GM12878 (cell line): ENCODE data around the gene P3H3. TPM values are rescaled to one million over a fixed set of nuclear protein-coding genes. Genes with fewer than 3 reads are reported as not detected.

Experiments used
- ATAC-seq: fragments of 200-7000 bp; cut with Tn5 transposase; 3 replicates; pipeline ENCODE4 v1.9.1; 2020; ENCODE audit warnings: mild to moderate bottlenecking, moderate library complexity
- BruUV-seq: library from RNA; stranded (reverse); fragments of 400-500 nt; replicated peaks from 2 replicates; lab custom pipeline; 2021; lab: Mats Ljungman, UMichigan
- CTCF ChIA-PET: fragments of 300-600 bp; sonication (Branson Sonifier 250); formaldehyde crosslinking; extraction: SDS; loops from one replicate; lab custom pipeline; 2021; ENCODE audit warnings: inconsistent platforms; lab: Yijun Ruan, JAX
- POLR2A ChIA-PET: fragments of 350-600 bp; formaldehyde crosslinking; extraction: SDS; loops from one replicate; lab custom pipeline; 2021; ENCODE audit warnings: inconsistent platforms; lab: Charles Lee
- RAD21 ChIA-PET: fragments of 300-600 bp; sonication (Branson Sonifier 250); formaldehyde crosslinking; loops from one replicate; lab custom pipeline; 2023; ENCODE audit warnings: antibody characterized with exemption; ENCODE audit not compliant: unreplicated experiment; lab: Charles Lee
- SMC1A ChIA-PET: fragments of 300-600 bp; sonication (Branson Sonifier 250); formaldehyde crosslinking; loops from one replicate; lab custom pipeline; 2023; ENCODE audit not compliant: unreplicated experiment, uncharacterized antibody; lab: Charles Lee
- DNase-seq: peaks from one replicate; pipeline ENCODE4 v3.0.0-alpha.2; 2011; ENCODE audit warnings: low read depth, low spot score
- FAIRE-seq: peaks from 3 replicates; lab custom pipeline; 2011; peaks lifted over from hg19 to GRCh38; lab: Jason Lieb, UNC
- H2AFZ ChIP-seq: 2 replicates; pipeline ENCODE4 v1.6.0; 2011; ENCODE audit warnings: low read depth, low read length, control low read depth; ENCODE audit not compliant: control insufficient read depth
- H3K27ac ChIP-seq: 2 replicates; pipeline ENCODE4 v1.5.1; 2011; ENCODE audit warnings: control low read depth; ENCODE audit not compliant: control insufficient read depth, insufficient read depth
- H3K27me3 ChIP-seq, 2 experiments: replicated peaks in 1 of 2; 2 replicates each; pipeline versions ENCODE4 v1.6.0 to v1.6.1; 2011; ENCODE audit warnings: low read length in 1 of 2; ENCODE audit not compliant: control insufficient read depth in 2 of 2, insufficient read depth in 2 of 2
- H3K36me3 ChIP-seq, 2 experiments: 2 replicates each; pipeline ENCODE4 v1.5.1; 2011; ENCODE audit warnings: low read length in 1 of 2; ENCODE audit not compliant: control insufficient read depth in 2 of 2, insufficient read depth in 2 of 2
- H3K4me1 ChIP-seq: 2 replicates; pipeline ENCODE4 v1.6.1; 2011; ENCODE audit warnings: mild to moderate bottlenecking, low read length, moderate library complexity, mixed read lengths; ENCODE audit not compliant: control insufficient read depth, insufficient read depth
- H3K4me2 ChIP-seq: 2 replicates; pipeline ENCODE4 v1.6.0; 2011; ENCODE audit warnings: control low read depth; ENCODE audit not compliant: control insufficient read depth, insufficient read depth
- H3K4me3 ChIP-seq: fragments of 200-600 bp; sonication (generic); 2 replicates; pipeline ENCODE4 v1.5.1; 2016
- H3K79me2 ChIP-seq: 2 replicates; pipeline ENCODE4 v1.6.0; 2011; ENCODE audit warnings: low read length; ENCODE audit not compliant: control insufficient read depth, insufficient read depth
- H3K9ac ChIP-seq: 2 replicates; pipeline ENCODE4 v1.8.0; 2011; ENCODE audit warnings: low read length, control low read depth, mixed read lengths; ENCODE audit not compliant: control insufficient read depth, insufficient read depth
- H3K9me3 ChIP-seq: replicated peaks from 3 replicates; pipeline ENCODE4 v1.5.1; 2011; ENCODE audit warnings: mild to moderate bottlenecking, low read length; ENCODE audit not compliant: control insufficient read depth, insufficient read depth
- H4K20me1 ChIP-seq: 2 replicates; pipeline ENCODE4 v1.6.0; 2011; ENCODE audit not compliant: control insufficient read depth, insufficient read depth
- ASH2L ChIP-seq: fragments of 300-600, 200-600 bp; sonication (generic); IDR thresholded peaks from 2 replicates; pipeline ENCODE4 v1.6.1; 2017; ENCODE audit warnings: low read depth, mild to moderate bottlenecking, borderline replicate concordance
- BHLHE40 ChIP-seq, 2 experiments: fragments of 450-650 bp in 1 of 2; IDR thresholded peaks; 2 replicates each; pipeline ENCODE4 v1.6.1; 2011 to 2017; ENCODE audit warnings: low read depth in 2 of 2, borderline replicate concordance in 1 of 2, improper control_type of control experiment in 1 of 2, low read length in 1 of 2, mild to moderate bottlenecking in 1 of 2
- CREM ChIP-seq: IDR thresholded peaks from 2 replicates; pipeline ENCODE4 v1.6.1; 2014; ENCODE audit warnings: antibody characterized with exemption, low read depth
- GABPA ChIP-seq: IDR thresholded peaks from 2 replicates; pipeline ENCODE4 v1.6.1; 2014; ENCODE audit warnings: antibody characterized with exemption, low read depth, mild to moderate bottlenecking, inconsistent platforms
- NRF1 ChIP-seq: conservative IDR thresholded peaks from 2 replicates; pipeline ENCODE4 v1.6.1; 2011; ENCODE audit warnings: mild to moderate bottlenecking, low read depth, low read length, improper control_type of control experiment
- PAX5 ChIP-seq: IDR thresholded peaks from 2 replicates; pipeline ENCODE4 v1.6.1; 2011; ENCODE audit warnings: low read depth, low read length, borderline replicate concordance
- POLR2A ChIP-seq: IDR thresholded peaks from 2 replicates; pipeline ENCODE4 v1.6.1; 2011; ENCODE audit warnings: low read depth, mild to moderate bottlenecking, low read length
- POLR2AphosphoS2 ChIP-seq: IDR thresholded peaks from 2 replicates; pipeline ENCODE4 v1.6.1; 2011; ENCODE audit warnings: low read depth, mild to moderate bottlenecking, low read length, improper control_type of control experiment, moderate library complexity
- POU2F2 ChIP-seq: IDR thresholded peaks from 3 replicates; pipeline ENCODE4 v1.6.1; 2011; ENCODE audit warnings: low read depth, mild to moderate bottlenecking, low read length, borderline replicate concordance
- RELA ChIP-seq: fragments of 450-650 bp; IDR thresholded peaks from 2 replicates; pipeline ENCODE4 v1.8.0; 2014; ENCODE audit warnings: borderline replicate concordance; ENCODE audit not compliant: partially characterized antibody
- SIN3A ChIP-seq: IDR thresholded peaks from 2 replicates; pipeline ENCODE4 v1.6.1; 2012; ENCODE audit warnings: low read depth, low read length, improper control_type of control experiment
- SMARCA5 ChIP-seq: fragments of 450-650 bp; IDR thresholded peaks from 2 replicates; pipeline ENCODE4 v1.6.1; 2017; ENCODE audit warnings: mild to moderate bottlenecking
- SRF ChIP-seq, 2 experiments: IDR thresholded peaks; 2 replicates each; pipeline ENCODE4 v1.6.1; 2011; ENCODE audit warnings: low read depth in 2 of 2, low read length in 2 of 2, mild to moderate bottlenecking in 1 of 2, moderate library complexity in 1 of 2
- SUPT20H ChIP-seq: IDR thresholded peaks from 2 replicates; pipeline ENCODE4 v1.6.1; 2011; ENCODE audit warnings: low read depth, mild to moderate bottlenecking, low read length, moderate library complexity, borderline replicate concordance; ENCODE audit not compliant: control insufficient read depth
- ZBED1 ChIP-seq: IDR thresholded peaks from 2 replicates; pipeline ENCODE4 v1.6.1; 2016; ENCODE audit warnings: borderline replicate concordance
- ZNF274 ChIP-seq: IDR thresholded peaks from one replicate; pipeline ENCODE4 v1.8.0; 2011; ENCODE audit not compliant: insufficient read length, insufficient read depth
- WGBS: methylation state at CpG from one replicate; pipeline ENCODE4 v1.1.6; 2016; ENCODE audit warnings: low lambda C conversion rate; ENCODE audit not compliant: insufficient replicate concordance, insufficient coverage; ENCODE audit errors: missing lambda C conversion rate; 5-methylcytosine and 5-hydroxymethylcytosine counted together
- in situ Hi-C: fragments of 300-500 bp; cut with MboI; formaldehyde crosslinking; loops from 9 replicates; pipeline ENCODE4 v1.14.3; 2018; ENCODE audit warnings: mixed read lengths
- intact Hi-C: fragments of 100-400 bp; cut with micrococcal nuclease; formaldehyde crosslinking; loops from one replicate; pipeline ENCODE4 v1.14.2; 2022; ENCODE audit not compliant: unreplicated experiment
- polyA plus RNA-seq, 11 experiments: library from polyadenylated mRNA; depleted of rRNA in 4 of 11; unstranded in 6 of 11; stranded (reverse) in 5 of 11; fragments of >200 nt; fragmentation: Nextera tagmentation in 4 of 11; fragmentation: Illumina TruSeq in 1 of 11; extraction: Ambion mirVana in 4 of 11; extraction: Trizol in 1 of 11; gene quantifications; 1 replicate in 1 of 11; 2 replicates in 10 of 11; pipeline versions ENCODE4 v1.2.1 to v1.2.3, GENCODE V29; 2011 to 2016; ENCODE audit warnings: inconsistent platforms in 2 of 11, missing spikeins in 2 of 11, low read depth in 1 of 11
- total RNA-seq, 4 experiments: library from RNA; depleted of rRNA in 3 of 4; stranded (reverse); fragments of >200 nt in 3 of 4; fragmentation: Illumina TruSeq in 1 of 4; extraction: Trizol in 1 of 4; gene quantifications; 2 replicates each; pipeline versions ENCODE4 v1.2.1 to v1.2.3, GENCODE V29; 2013 to 2021

The P3H3 gene
- total and polyA plus RNA-seq, 10 of the 15 experiments (the other 5 are each of a cell fraction or from before 2014, with no cell fraction given) = 0.03 to 0.21 (median 0.05) TPM; not detected in 7

DNA sequence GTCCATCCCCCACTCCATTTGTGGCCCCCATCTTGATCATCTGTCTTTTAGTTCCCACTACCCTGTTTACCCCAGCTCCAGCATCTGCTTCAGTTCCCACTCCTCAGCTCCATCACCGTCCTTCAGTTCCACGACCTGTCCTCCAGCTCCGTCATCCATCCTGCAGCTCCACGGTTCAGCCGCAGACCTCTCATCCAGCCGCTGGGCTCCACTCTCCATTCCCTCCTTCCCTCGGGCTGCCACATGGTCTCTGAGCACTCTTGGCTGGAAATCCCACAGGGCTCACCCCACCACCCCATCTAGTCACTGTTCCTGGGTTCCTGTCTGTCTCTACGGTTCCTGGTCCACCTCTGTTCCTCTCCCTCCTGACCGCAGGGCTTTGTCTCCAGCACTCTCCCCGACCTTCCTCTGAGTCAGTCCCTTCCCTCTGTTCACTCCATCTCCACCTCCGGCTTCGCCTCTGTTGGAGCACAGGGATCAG is 3.3 kb upstream of the P3H3 start:
- 48% methylated on average over 12 of the region's 12 CpGs for WGBS
- ATAC-seq (no peak), FAIRE-seq (no peak), DNase-seq (no peak)
- Histone ChIP-seq H3K4me3 (no peak overlapping the region), H3K27me3 (peaks cover 27 to 33% of the 10 kb centered on the region in 2 experiments), H3K27ac (no peak overlapping the region), H3K4me2 (no peak overlapping the region), H3K9me3 (no peaks in the 10 kb centered on the region), H3K79me2 (no peaks in the 10 kb centered on the region), H4K20me1 (no peaks in the 10 kb centered on the region), H2AFZ (no peak overlapping the region), H3K36me3 (no peaks in the 10 kb centered on the region), H3K9ac (no peak overlapping the region), H3K4me1 (peaks cover 4% of the 10 kb centered on the region)
- intact Hi-C loops = loop anchor here (1.0 to 5.0 kb wide), 3 partner anchors 72 to 208 kb away; partner anchors contain the start of gene MLF2
- ChIA-PET POLR2A (interaction anchor here (0.9 kb wide), 1 partner anchor 10 kb away, joined by 3 read pairs; no protein-coding TSS in a partner anchor), RAD21 (interaction anchor here (1.3 to 4.2 kb wide), 4 partner anchors 33 to 72 kb away, joined by 4 to 25 read pairs (median 6); partner anchors contain the start of genes MLF2 and PTMS), CTCF (interaction anchor here (0.7 to 5.1 kb wide), 20 partner anchors 9 to 266 kb away, joined by 3 to 71 read pairs (median 4); partner anchors contain the start of genes COPS7A, MLF2 and USP5), SMC1A (interaction anchor here (0.7 to 4.8 kb wide), 6 partner anchors 10 to 101 kb away, joined by 3 to 23 read pairs (median 6); partner anchors contain the start of genes CDCA3, COPS7A, MLF2 and USP5)
- no TSS peak for BruUV-seq
- in situ Hi-C loops = loop anchor here (5.0 kb wide), 1 partner anchor 73 kb away; the partner anchor contains the start of gene MLF2
- no peak for TF ChIP-seq SRF (IDR thresholded peaks at IDR 0.05; ENCODE audit: low read depth in 2 of 2, low read length in 2 of 2)
- no peak for TF ChIP-seq PAX5

DNA sequence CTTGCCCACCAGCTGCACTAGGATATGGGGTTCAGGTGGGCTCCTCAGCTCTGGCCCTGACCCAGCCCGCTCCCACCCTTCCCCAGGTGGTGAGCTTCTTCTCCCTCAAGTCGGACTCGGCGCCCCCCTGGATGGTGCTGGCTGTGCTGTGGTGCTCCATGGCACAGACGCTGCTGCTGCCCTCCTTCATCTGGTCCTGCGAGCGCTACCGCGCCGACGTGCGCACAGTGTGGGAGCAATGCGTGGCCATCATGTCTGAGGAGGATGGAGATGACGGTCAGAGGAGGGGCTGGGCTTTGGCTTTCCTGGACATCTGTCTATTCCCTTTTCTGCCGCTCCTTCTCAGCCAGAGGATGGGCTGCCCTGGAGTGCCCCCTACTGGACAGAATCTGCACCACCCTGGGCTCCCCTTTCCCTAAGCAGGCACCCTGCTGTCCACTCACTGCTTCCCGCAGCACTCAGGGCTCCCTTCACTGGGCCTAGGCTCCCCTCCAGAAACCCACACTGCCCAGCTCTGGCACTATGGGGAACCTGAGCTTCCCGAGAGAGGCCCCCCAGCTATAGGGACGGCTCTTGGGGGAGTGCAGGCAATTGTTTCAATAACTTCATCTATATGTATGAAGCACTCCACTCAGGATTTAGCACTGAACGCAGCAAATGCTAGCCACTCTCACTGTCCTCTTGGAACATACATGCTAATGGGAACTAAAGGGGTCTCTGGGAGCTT is 2.6 kb upstream of the P3H3 start:
- no peak overlapping the region for H3K27ac ChIP-seq
- ChIA-PET RAD21 (interaction anchor here (1.3 to 4.2 kb wide), 4 partner anchors 47 to 137 kb away, joined by 4 to 25 read pairs (median 6); partner anchors contain the start of genes MLF2, PTMS and ZNF384), POLR2A (interaction anchor here (0.9 to 1.3 kb wide), 2 partner anchors 9 to 191 kb away, joined by 3 read pairs; no protein-coding TSS in a partner anchor), CTCF (interaction anchor here (0.7 to 5.1 kb wide), 26 partner anchors 9 to 267 kb away, joined by 3 to 71 read pairs (median 4); partner anchors contain the start of genes COPS7A, MLF2, SPSB2 and USP5), SMC1A (interaction anchor here (0.8 to 4.8 kb wide), 5 partner anchors 9 to 90 kb away, joined by 3 to 23 read pairs (median 6); partner anchors contain the start of gene MLF2)
- ATAC-seq (peak; percentile 88), FAIRE-seq (peak; percentile 93), DNase-seq (no peak)
- no peak overlapping the region for H3K9ac ChIP-seq
- in situ Hi-C loops (loop anchor here (5.0 kb wide), 1 partner anchor 73 kb away; the partner anchor contains the start of gene MLF2), intact Hi-C loops (loop anchor here (1.0 to 5.0 kb wide), 3 partner anchors 72 to 209 kb away; partner anchors contain the start of gene MLF2)
- H2AFZ ChIP-seq = no peak overlapping the region
- no peak overlapping the region for H3K4me2 ChIP-seq
- no peaks in the 10 kb centered on the region for H3K79me2 ChIP-seq
- H3K36me3 ChIP-seq = no peaks in the 10 kb centered on the region
- no peaks in the 10 kb centered on the region for H3K9me3 ChIP-seq
- 22% methylated on average over 19 of the region's 19 CpGs for WGBS
- peaks cover 27 to 35% of the 10 kb centered on the region in 2 experiments for H3K27me3 ChIP-seq
- no TSS peak for BruUV-seq
- peaks cover 4% of the 10 kb centered on the region for H3K4me1 ChIP-seq
- H3K4me3 ChIP-seq = no peak overlapping the region
- no peaks in the 10 kb centered on the region for H4K20me1 ChIP-seq
- TF ChIP-seq ZNF274 (no peak), NRF1 (no peak), ASH2L (no peak), ZBED1 (no peak), RELA (peak; percentile 32), BHLHE40 (IDR thresholded peaks at IDR 0.05; ENCODE audit: borderline replicate concordance in 1 of 2, low read depth in 2 of 2, low read length in 1 of 2) (no peak), POLR2AphosphoS2 (no peak), SIN3A (no peak), CREM (no peak), SMARCA5 (peak; percentile 44; the same call in 1 of the 2 replicates), GABPA (no peak), SUPT20H (no peak), POU2F2 (no peak), POLR2A (no peak)
